ENCODE results near the gene TBX19.

GRCh38 chr1:168345939-168346338 is 65.3 kb downstream of the TBX19 start:
- TF ChIP-seq CTCF (IDR thresholded peaks at IDR 0.05) (no peak), POLR2A (IDR thresholded peaks at IDR 0.05) (no peak)
